GM12801 (cell line): ENCODE data around the gene PTPRT.

Source experiments
- TF ChIP-seq, protein P1 (sequence below): IDR thresholded peaks from one replicate; pipeline ENCODE4 v1.5.1; 2011; ENCODE audit warnings: control low read depth; ENCODE audit not compliant: insufficient read length; ENCODE audit errors: extremely low read depth

PTPRT gene

GRCh38 chr20:42053350-42053749, 1136.4 kb downstream of the PTPRT start:
- TF ChIP-seq, protein P1, sequence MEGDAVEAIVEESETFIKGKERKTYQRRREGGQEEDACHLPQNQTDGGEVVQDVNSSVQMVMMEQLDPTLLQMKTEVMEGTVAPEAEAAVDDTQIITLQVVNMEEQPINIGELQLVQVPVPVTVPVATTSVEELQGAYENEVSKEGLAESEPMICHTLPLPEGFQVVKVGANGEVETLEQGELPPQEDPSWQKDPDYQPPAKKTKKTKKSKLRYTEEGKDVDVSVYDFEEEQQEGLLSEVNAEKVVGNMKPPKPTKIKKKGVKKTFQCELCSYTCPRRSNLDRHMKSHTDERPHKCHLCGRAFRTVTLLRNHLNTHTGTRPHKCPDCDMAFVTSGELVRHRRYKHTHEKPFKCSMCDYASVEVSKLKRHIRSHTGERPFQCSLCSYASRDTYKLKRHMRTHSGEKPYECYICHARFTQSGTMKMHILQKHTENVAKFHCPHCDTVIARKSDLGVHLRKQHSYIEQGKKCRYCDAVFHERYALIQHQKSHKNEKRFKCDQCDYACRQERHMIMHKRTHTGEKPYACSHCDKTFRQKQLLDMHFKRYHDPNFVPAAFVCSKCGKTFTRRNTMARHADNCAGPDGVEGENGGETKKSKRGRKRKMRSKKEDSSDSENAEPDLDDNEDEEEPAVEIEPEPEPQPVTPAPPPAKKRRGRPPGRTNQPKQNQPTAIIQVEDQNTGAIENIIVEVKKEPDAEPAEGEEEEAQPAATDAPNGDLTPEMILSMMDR: no peak

- TF ChIP-seq, protein P1: no peak
These were observed 1137.8 kb downstream of the PTPRT start for GRCh38 chr20:42051921-42052320.

- TF ChIP-seq, protein P1: no peak
These were observed 1143.2 kb downstream of the PTPRT start for GRCh38 chr20:42046371-42047085.

GRCh38 chr20:42043921-42044320, 1145.8 kb downstream of the PTPRT start:
- TF ChIP-seq, protein P1: no peak

- TF ChIP-seq, protein P1: no peak
These were observed 1148.6 kb downstream of the PTPRT start for GRCh38 chr20:42041000-42041565.

GRCh38 chr20:42027746-42028268, 1161.9 kb downstream of the PTPRT start:
- TF ChIP-seq, protein P1: no peak

DNA sequence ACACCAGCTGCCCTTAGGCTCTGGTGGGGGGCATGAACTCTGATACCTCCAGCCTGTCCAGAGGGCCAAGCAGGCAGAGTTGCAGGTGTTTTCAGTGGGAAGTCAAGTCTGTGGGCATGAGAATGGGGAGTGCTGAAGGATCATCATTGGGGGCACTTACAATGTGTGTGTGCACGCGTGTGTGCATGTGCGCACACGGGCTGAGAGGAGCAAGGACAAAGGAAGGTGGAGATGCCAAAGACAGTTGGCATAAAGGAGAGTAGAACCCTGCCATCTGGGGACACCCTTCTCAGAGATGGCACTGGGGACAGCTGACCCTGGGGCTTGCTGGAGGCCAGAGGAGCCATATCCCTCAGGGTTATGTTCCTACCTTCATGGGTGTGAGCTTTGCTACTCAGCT, 1163.1 kb downstream of the PTPRT start:
- TF ChIP-seq, protein P1: no peak
